ENCODE results near the gene MINDY3.
"Not testable (repeated sequence)": the region's sequence is repeated elsewhere in the genome, so short reads cannot be mapped to it uniquely, and the experiment has no call there.

MINDY3 gene

GRCh38 chr10:15853800-15854199 lies 6.5 kb downstream of the MINDY3 start:
- H4K12ac ChIP-seq (ENCODE audit: low read depth, low read length): no peak overlapping the region
- H3K27ac ChIP-seq (ENCODE audit: low read depth, low read length): no peak overlapping the region
- no peaks in the 10 kb centered on the region for H3K27me3 ChIP-seq (ENCODE audit: insufficient read depth, low read length)
- H2BK120ac ChIP-seq (ENCODE audit: insufficient read depth, low read length, poor library complexity): no peak overlapping the region
- H4K8ac ChIP-seq (ENCODE audit: low read depth, low read length): no peak overlapping the region
- H3K36me3 ChIP-seq (ENCODE audit: control insufficient read depth in 1 of 2, insufficient read depth in 2 of 2, low read length in 2 of 2): peaks cover 0 to 1% of the 10 kb centered on the region in 2 experiments
- no peaks in the 10 kb centered on the region for H3K79me2 ChIP-seq (ENCODE audit: control insufficient read depth, insufficient read depth, low read length, poor library complexity)
- DNase-seq: no peak
- no peaks in the 10 kb centered on the region for H3K9me3 ChIP-seq (ENCODE audit: insufficient read depth, low read depth, low read length)
- H3K79me1 ChIP-seq (ENCODE audit: low read length): no peaks in the 10 kb centered on the region
- H3K4me2 ChIP-seq (ENCODE audit: low read length): no peak overlapping the region
- no peak overlapping the region for H3K18ac ChIP-seq (ENCODE audit: low read length)
- H2AFZ ChIP-seq (ENCODE audit: insufficient read depth, low read length, poor library complexity): no peak overlapping the region
- no peak overlapping the region for H3K9ac ChIP-seq (ENCODE audit: low read length)
- no peaks in the 10 kb centered on the region for H3K4me1 ChIP-seq (ENCODE audit: control insufficient read depth in 1 of 2, insufficient read depth in 2 of 2, low read length in 2 of 2)
- H3K23ac ChIP-seq (ENCODE audit: low read length): no peak overlapping the region
- H3K14ac ChIP-seq (ENCODE audit: low read length): no peak overlapping the region
- no peak overlapping the region for H3K4ac ChIP-seq (ENCODE audit: low read depth, low read length)
- H2AK5ac ChIP-seq (ENCODE audit: low read length): no peak overlapping the region
- H2BK12ac ChIP-seq (ENCODE audit: low read length): no peak overlapping the region
- H3K4me3 ChIP-seq (ENCODE audit: low read depth, low read length): no peak overlapping the region
- no CpG with 5 or more reads among the region's 4 CpGs for WGBS (ENCODE audit: extremely low coverage, insufficient coverage, insufficient read length)
- no peak overlapping the region for H4K91ac ChIP-seq (ENCODE audit: low read depth, low read length)
- no peak overlapping the region for H2BK5ac ChIP-seq (ENCODE audit: low read depth, low read length, poor library complexity)

- H2AK5ac ChIP-seq (ENCODE audit: low read length): no peak overlapping the region
- no peak overlapping the region for H3K27ac ChIP-seq (ENCODE audit: low read depth, low read length)
- no peak overlapping the region for H4K8ac ChIP-seq (ENCODE audit: low read depth, low read length)
- H3K9ac ChIP-seq (ENCODE audit: low read length): no peak overlapping the region
- H2AFZ ChIP-seq (ENCODE audit: insufficient read depth, low read length, poor library complexity): no peak overlapping the region
- no peaks in the 10 kb centered on the region for H3K79me1 ChIP-seq (ENCODE audit: low read length)
- H3K18ac ChIP-seq (ENCODE audit: low read length): no peak overlapping the region
- H3K4me2 ChIP-seq (ENCODE audit: low read length): no peak overlapping the region
- peak; percentile 54 to 95 for DNase-seq
- no peak overlapping the region for H4K91ac ChIP-seq (ENCODE audit: low read depth, low read length)
- H3K23ac ChIP-seq (ENCODE audit: low read length): no peak overlapping the region
- no peaks in the 10 kb centered on the region for H3K79me2 ChIP-seq (ENCODE audit: control insufficient read depth, insufficient read depth, low read length, poor library complexity)
- no peak overlapping the region for H3K14ac ChIP-seq (ENCODE audit: low read length)
- no peaks in the 10 kb centered on the region for H3K27me3 ChIP-seq (ENCODE audit: insufficient read depth, low read length)
- H3K36me3 ChIP-seq (ENCODE audit: control insufficient read depth in 1 of 2, insufficient read depth in 2 of 2, low read length in 2 of 2): peaks cover 0 to 1% of the 10 kb centered on the region in 2 experiments
- no peak overlapping the region for H2BK5ac ChIP-seq (ENCODE audit: low read depth, low read length, poor library complexity)
- H2BK12ac ChIP-seq (ENCODE audit: low read length): no peak overlapping the region
- no peaks in the 10 kb centered on the region for H3K9me3 ChIP-seq (ENCODE audit: insufficient read depth, low read depth, low read length)
- H3K4ac ChIP-seq (ENCODE audit: low read depth, low read length): no peak overlapping the region
- H3K4me1 ChIP-seq (ENCODE audit: control insufficient read depth in 1 of 2, insufficient read depth in 2 of 2, low read length in 2 of 2): no peaks in the 10 kb centered on the region
- no peak overlapping the region for H3K4me3 ChIP-seq (ENCODE audit: low read depth, low read length)
- H2BK120ac ChIP-seq (ENCODE audit: insufficient read depth, low read length, poor library complexity): no peak overlapping the region
- H4K12ac ChIP-seq (ENCODE audit: low read depth, low read length): no peak overlapping the region
- no CpG with 5 or more reads among the region's 2 CpGs for WGBS (ENCODE audit: extremely low coverage, insufficient coverage, insufficient read length)
These were observed 8.2 kb downstream of the MINDY3 start for GRCh38 chr10:15852111-15852557.

- not testable (repeated sequence) for H3K36me3 ChIP-seq (ENCODE audit: control insufficient read depth in 1 of 2, insufficient read depth in 2 of 2, low read length in 2 of 2); H3K79me1 ChIP-seq (ENCODE audit: low read length); H3K4me3 ChIP-seq (ENCODE audit: low read depth, low read length); H2BK5ac ChIP-seq (ENCODE audit: low read depth, low read length, poor library complexity); H2BK120ac ChIP-seq (ENCODE audit: insufficient read depth, low read length, poor library complexity); H3K4ac ChIP-seq (ENCODE audit: low read depth, low read length); H3K27me3 ChIP-seq (ENCODE audit: insufficient read depth, low read length); H2BK12ac ChIP-seq (ENCODE audit: low read length); H3K23ac ChIP-seq (ENCODE audit: low read length); H3K9me3 ChIP-seq (ENCODE audit: insufficient read depth, low read depth, low read length); H3K4me1 ChIP-seq (ENCODE audit: control insufficient read depth in 1 of 2, insufficient read depth in 2 of 2, low read length in 2 of 2); H3K27ac ChIP-seq (ENCODE audit: low read depth, low read length); H3K79me2 ChIP-seq (ENCODE audit: control insufficient read depth, insufficient read depth, low read length, poor library complexity); H3K18ac ChIP-seq (ENCODE audit: low read length); H4K8ac ChIP-seq (ENCODE audit: low read depth, low read length); H3K14ac ChIP-seq (ENCODE audit: low read length); H2AK5ac ChIP-seq (ENCODE audit: low read length); H2AFZ ChIP-seq (ENCODE audit: insufficient read depth, low read length, poor library complexity); H4K91ac ChIP-seq (ENCODE audit: low read depth, low read length); H3K4me2 ChIP-seq (ENCODE audit: low read length); H3K9ac ChIP-seq (ENCODE audit: low read length); H4K12ac ChIP-seq (ENCODE audit: low read depth, low read length)
- peak; percentile 25 to 57 for DNase-seq
- no CpG with 5 or more reads among the region's 9 CpGs for WGBS (ENCODE audit: extremely low coverage, insufficient coverage, insufficient read length)
These were observed 9.8 kb downstream of the MINDY3 start for GRCh38 chr10:15850337-15850978.

GRCh38 chr10:15849316-15849715 lies 11.0 kb downstream of the MINDY3 start:
- no peak for DNase-seq
- no peak overlapping the region for H3K4me2 ChIP-seq (ENCODE audit: low read length)
- no peak overlapping the region for H2BK5ac ChIP-seq (ENCODE audit: low read depth, low read length, poor library complexity)
- H3K27ac ChIP-seq (ENCODE audit: low read depth, low read length): no peak overlapping the region
- H3K4me3 ChIP-seq (ENCODE audit: low read depth, low read length): no peak overlapping the region
- H3K18ac ChIP-seq (ENCODE audit: low read length): no peak overlapping the region
- no peak overlapping the region for H2BK120ac ChIP-seq (ENCODE audit: insufficient read depth, low read length, poor library complexity)
- H2AFZ ChIP-seq (ENCODE audit: insufficient read depth, low read length, poor library complexity): no peak overlapping the region
- no peak overlapping the region for H4K12ac ChIP-seq (ENCODE audit: low read depth, low read length)
- no peak overlapping the region for H3K14ac ChIP-seq (ENCODE audit: low read length)
- no peaks in the 10 kb centered on the region for H3K79me1 ChIP-seq (ENCODE audit: low read length)
- peaks cover 0 to 1% of the 10 kb centered on the region in 2 experiments for H3K36me3 ChIP-seq (ENCODE audit: control insufficient read depth in 1 of 2, insufficient read depth in 2 of 2, low read length in 2 of 2)
- WGBS (ENCODE audit: extremely low coverage, insufficient coverage, insufficient read length): no CpG with 5 or more reads among the region's 4 CpGs
- H2AK5ac ChIP-seq (ENCODE audit: low read length): no peak overlapping the region
- no peak overlapping the region for H4K91ac ChIP-seq (ENCODE audit: low read depth, low read length)
- H3K9ac ChIP-seq (ENCODE audit: low read length): no peak overlapping the region
- no peak overlapping the region for H3K23ac ChIP-seq (ENCODE audit: low read length)
- H3K27me3 ChIP-seq (ENCODE audit: insufficient read depth, low read length): no peaks in the 10 kb centered on the region
- no peak overlapping the region for H4K8ac ChIP-seq (ENCODE audit: low read depth, low read length)
- H2BK12ac ChIP-seq (ENCODE audit: low read length): no peak overlapping the region
- no peak overlapping the region for H3K4ac ChIP-seq (ENCODE audit: low read depth, low read length)
- no peaks in the 10 kb centered on the region for H3K79me2 ChIP-seq (ENCODE audit: control insufficient read depth, insufficient read depth, low read length, poor library complexity)
- no peaks in the 10 kb centered on the region for H3K4me1 ChIP-seq (ENCODE audit: control insufficient read depth in 1 of 2, insufficient read depth in 2 of 2, low read length in 2 of 2)
- no peaks in the 10 kb centered on the region for H3K9me3 ChIP-seq (ENCODE audit: insufficient read depth, low read depth, low read length)
